Natural killer cell treated with Interleukin-12 subunit alpha and Interleukin-12 subunit beta and Interleukin-15 and Interleukin-18, amount 100 ng/mL, for 72 hours (primary cell): Measurements from ENCODE around the gene INAVA. TPM values are rescaled to one million over a fixed set of nuclear protein-coding genes. Genes with fewer than 3 reads are reported as not detected.

Experiments used
- ATAC-seq, 2 donors: fragments of 150-1000 bp; cut with Tn5 transposase in 1 of 2; sonication (Bioruptor Pico), chemical (Tn5 transposase) in 1 of 2; 2 replicates each; pipeline ENCODE4 v1.10.0; 2021
- DNase-seq: peaks from one replicate; pipeline ENCODE4 v3.0.0; 2022; ENCODE audit warnings: low spot score
- H3K27ac Mint-ChIP-seq, 2 donors: 1 replicate in 1 of 2; 2 replicates in 1 of 2; pipeline ENCODE4 v1.8.0; 2022; ENCODE audit warnings: mixed read lengths in 2 of 2, mild to moderate bottlenecking in 1 of 2, moderate library complexity in 1 of 2
- H3K27me3 Mint-ChIP-seq, 2 donors: 1 replicate in 1 of 2; 2 replicates in 1 of 2; pipeline ENCODE4 v1.8.0; 2022; ENCODE audit warnings: mixed read lengths in 2 of 2
- H3K36me3 Mint-ChIP-seq: one replicate; pipeline ENCODE4 v1.8.0; 2022; ENCODE audit warnings: mixed read lengths
- H3K4me1 Mint-ChIP-seq, 2 donors: 1 replicate in 1 of 2; 2 replicates in 1 of 2; pipeline ENCODE4 v1.8.0; 2022; ENCODE audit warnings: low read depth in 2 of 2, mixed read lengths in 2 of 2, mild to moderate bottlenecking in 1 of 2
- H3K4me3 Mint-ChIP-seq: one replicate; pipeline ENCODE4 v1.8.0; 2022; ENCODE audit warnings: mixed read lengths
- H3K9me3 Mint-ChIP-seq: 2 replicates; pipeline ENCODE4 v1.8.0; 2022; ENCODE audit warnings: mixed read lengths
- total RNA-seq, 2 donors: library from RNA; stranded (reverse); gene quantifications; one replicate each; pipeline ENCODE4 v1.2.3, GENCODE V29; 2022

The INAVA gene
- total RNA-seq, 2 donors from 2014 or later = 0.25 to 0.86 TPM

- peaks cover 0 to 20% of the 10 kb centered on the region in 2 donors for H3K27me3 Mint-ChIP-seq
- DNase-seq = no peak
- no peak overlapping the region for H3K27ac Mint-ChIP-seq
- no peak overlapping the region for H3K4me3 Mint-ChIP-seq
- no peak for ATAC-seq
- H3K9me3 Mint-ChIP-seq = no peaks in the 10 kb centered on the region
- H3K36me3 Mint-ChIP-seq = no peaks in the 10 kb centered on the region
- H3K4me1 Mint-ChIP-seq = peaks cover 4 to 14% of the 10 kb centered on the region in 2 donors
These were observed 2.0 kb downstream of the INAVA start for GRCh38 chr1:200896531-200897196.

- Mint-ChIP-seq H3K9me3 (no peaks in the 10 kb centered on the region), H3K27me3 (peaks cover 0 to 20% of the 10 kb centered on the region in 2 donors), H3K36me3 (no peaks in the 10 kb centered on the region), H3K4me3 (no peak overlapping the region), H3K4me1 (peaks cover 4 to 9% of the 10 kb centered on the region in 2 donors), H3K27ac (peak overlapping the region in 1 of 2 donors; percentile 20)
- no peak for DNase-seq
- ATAC-seq = no peak
These were observed 2.6 kb downstream of the INAVA start for GRCh38 chr1:200897259-200897658.

- Mint-ChIP-seq H3K4me3 (no peak overlapping the region), H3K27me3 (peaks cover 0 to 17% of the 10 kb centered on the region in 2 donors), H3K4me1 (peaks cover 4 to 6% of the 10 kb centered on the region in 2 donors), H3K36me3 (no peaks in the 10 kb centered on the region), H3K27ac (peak overlapping the region in 1 of 2 donors; percentile 66), H3K9me3 (no peaks in the 10 kb centered on the region)
- DNase-seq (no peak), ATAC-seq (no peak)
These were observed 4.3 kb downstream of the INAVA start for GRCh38 chr1:200899015-200899386.

GRCh38 chr1:200899451-200899915 lies 4.8 kb downstream of the INAVA start:
- H3K36me3 Mint-ChIP-seq = no peaks in the 10 kb centered on the region
- H3K4me3 Mint-ChIP-seq = no peak overlapping the region
- peaks cover 4 to 6% of the 10 kb centered on the region in 2 donors for H3K4me1 Mint-ChIP-seq
- DNase-seq (no peak), ATAC-seq (no peak)
- H3K27ac Mint-ChIP-seq = peak overlapping the region in 1 of 2 donors; percentile 68
- H3K9me3 Mint-ChIP-seq = no peaks in the 10 kb centered on the region
- H3K27me3 Mint-ChIP-seq = peaks cover 0 to 15% of the 10 kb centered on the region in 2 donors

- DNase-seq (no peak), ATAC-seq (no peak)
- H3K9me3 Mint-ChIP-seq = no peaks in the 10 kb centered on the region
- no peak overlapping the region for H3K4me3 Mint-ChIP-seq
- peaks cover 0 to 15% of the 10 kb centered on the region in 2 donors for H3K27me3 Mint-ChIP-seq
- peak overlapping the region in 1 of 2 donors; percentile 68 for H3K27ac Mint-ChIP-seq
- H3K36me3 Mint-ChIP-seq = no peaks in the 10 kb centered on the region
- peaks cover 7 to 8% of the 10 kb centered on the region in 2 donors for H3K4me1 Mint-ChIP-seq
These were observed 5.5 kb downstream of the INAVA start for GRCh38 chr1:200899954-200900867.

GRCh38 chr1:200900877-200901276 lies 6.2 kb downstream of the INAVA start:
- no peaks in the 10 kb centered on the region for H3K36me3 Mint-ChIP-seq
- H3K4me1 Mint-ChIP-seq = peaks cover 12 to 13% of the 10 kb centered on the region in 2 donors
- ATAC-seq = no peak
- no peaks in the 10 kb centered on the region for H3K9me3 Mint-ChIP-seq
- peaks cover 0 to 15% of the 10 kb centered on the region in 2 donors for H3K27me3 Mint-ChIP-seq
- no peak overlapping the region for H3K4me3 Mint-ChIP-seq
- no peak for DNase-seq
- H3K27ac Mint-ChIP-seq = no peak overlapping the region

GRCh38 chr1:200901350-200901749 lies 6.7 kb downstream of the INAVA start:
- peaks cover 12 to 13% of the 10 kb centered on the region in 2 donors for H3K4me1 Mint-ChIP-seq
- ATAC-seq = no peak
- DNase-seq = no peak
- H3K27me3 Mint-ChIP-seq = peaks cover 0 to 15% of the 10 kb centered on the region in 2 donors
- no peaks in the 10 kb centered on the region for H3K36me3 Mint-ChIP-seq
- no peak overlapping the region for H3K4me3 Mint-ChIP-seq
- no peaks in the 10 kb centered on the region for H3K9me3 Mint-ChIP-seq
- H3K27ac Mint-ChIP-seq = no peak overlapping the region

GRCh38 chr1:200901796-200902444 lies 7.2 kb downstream of the INAVA start:
- no peaks in the 10 kb centered on the region for H3K36me3 Mint-ChIP-seq
- H3K4me3 Mint-ChIP-seq = no peak overlapping the region
- H3K27me3 Mint-ChIP-seq = peaks cover 0 to 15% of the 10 kb centered on the region in 2 donors
- ATAC-seq (no peak), DNase-seq (no peak)
- H3K4me1 Mint-ChIP-seq = peaks cover 12 to 13% of the 10 kb centered on the region in 2 donors
- no peak overlapping the region for H3K27ac Mint-ChIP-seq
- no peaks in the 10 kb centered on the region for H3K9me3 Mint-ChIP-seq

GRCh38 chr1:200903793-200904192 lies 9.1 kb downstream of the INAVA start:
- peaks cover 21 to 25% of the 10 kb centered on the region in 2 donors for H3K4me1 Mint-ChIP-seq
- no peak overlapping the region for H3K4me3 Mint-ChIP-seq
- H3K27me3 Mint-ChIP-seq = peaks cover 11 to 20% of the 10 kb centered on the region in 2 donors
- H3K27ac Mint-ChIP-seq = no peak overlapping the region
- DNase-seq (no peak), ATAC-seq (no peak)
- H3K9me3 Mint-ChIP-seq = no peaks in the 10 kb centered on the region
- H3K36me3 Mint-ChIP-seq = no peaks in the 10 kb centered on the region

- DNase-seq (no peak), ATAC-seq (no peak)
- H3K4me3 Mint-ChIP-seq = no peak overlapping the region
- peaks cover 11 to 13% of the 10 kb centered on the region in 2 donors for H3K27me3 Mint-ChIP-seq
- no peaks in the 10 kb centered on the region for H3K9me3 Mint-ChIP-seq
- peaks cover 17 to 23% of the 10 kb centered on the region in 2 donors for H3K4me1 Mint-ChIP-seq
- no peaks in the 10 kb centered on the region for H3K36me3 Mint-ChIP-seq
- H3K27ac Mint-ChIP-seq = no peak overlapping the region
These were observed 10.1 kb downstream of the INAVA start for GRCh38 chr1:200904772-200905171.

- H3K4me3 Mint-ChIP-seq = no peak overlapping the region
- H3K27me3 Mint-ChIP-seq = peaks cover 11 to 12% of the 10 kb centered on the region in 2 donors
- no peaks in the 10 kb centered on the region for H3K36me3 Mint-ChIP-seq
- peak; percentile 95 to 96 for ATAC-seq
- H3K9me3 Mint-ChIP-seq = no peaks in the 10 kb centered on the region
- peak; percentile 73 for DNase-seq
- H3K27ac Mint-ChIP-seq = no peak overlapping the region
- H3K4me1 Mint-ChIP-seq = peaks cover 17 to 23% of the 10 kb centered on the region in 2 donors
These were observed 10.8 kb downstream of the INAVA start for GRCh38 chr1:200905411-200906052.

- Mint-ChIP-seq H3K27me3 (peaks cover 9 to 11% of the 10 kb centered on the region in 2 donors), H3K4me3 (no peak overlapping the region), H3K36me3 (no peaks in the 10 kb centered on the region), H3K9me3 (no peaks in the 10 kb centered on the region), H3K27ac (no peak overlapping the region), H3K4me1 (peaks cover 17 to 23% of the 10 kb centered on the region in 2 donors)
- ATAC-seq (no peak), DNase-seq (no peak)
These were observed 11.8 kb downstream of the INAVA start for GRCh38 chr1:200906491-200906890.

GRCh38 chr1:200907611-200908097 lies 13.0 kb downstream of the INAVA start:
- H3K36me3 Mint-ChIP-seq = no peaks in the 10 kb centered on the region
- peaks cover 17 to 23% of the 10 kb centered on the region in 2 donors for H3K4me1 Mint-ChIP-seq
- DNase-seq (no peak), ATAC-seq (peak; percentile 69 to 73)
- peak overlapping the region; percentile 7 to 26 for H3K27ac Mint-ChIP-seq
- H3K27me3 Mint-ChIP-seq = peaks cover 9 to 11% of the 10 kb centered on the region in 2 donors
- H3K9me3 Mint-ChIP-seq = no peaks in the 10 kb centered on the region
- no peak overlapping the region for H3K4me3 Mint-ChIP-seq
